ENCODE results near the gene MRC1.

- TF ChIP-seq TAF1 (IDR thresholded peaks at IDR 0.05; ENCODE audit: low read depth, low read length) (no peak), EZH2 (IDR thresholded peaks at IDR 0.05; ENCODE audit: low read depth, low read length, severe bottlenecking) (no peak), RAD21 (IDR thresholded peaks at IDR 0.05 in 1 of 2, conservative IDR thresholded peaks at IDR 0.05 in 1 of 2; ENCODE audit: low read depth in 2 of 2, low read length in 2 of 2) (no peak), POLR2A (IDR thresholded peaks at IDR 0.05; ENCODE audit: control extremely low read depth in 1 of 2, low read depth in 2 of 2, low read length in 2 of 2) (no peak), JUND (IDR thresholded peaks at IDR 0.05; ENCODE audit: low read length) (no peak), TBP (IDR thresholded peaks at IDR 0.05; ENCODE audit: low read depth, low read length) (no peak), POLR2AphosphoS5 (IDR thresholded peaks at IDR 0.05; ENCODE audit: low read depth, low read length) (no peak), EP300 (IDR thresholded peaks at IDR 0.05; ENCODE audit: borderline replicate concordance in 1 of 2, low read depth in 2 of 2, low read length in 2 of 2) (no peak), SP2 (IDR thresholded peaks at IDR 0.05; ENCODE audit: low read length) (no peak), CEBPB (IDR thresholded peaks at IDR 0.05; ENCODE audit: low read depth, low read length) (no peak), TEAD4 (IDR thresholded peaks at IDR 0.05; ENCODE audit: low read depth, low read length) (no peak)
- TF ChIP-seq, protein P1, sequence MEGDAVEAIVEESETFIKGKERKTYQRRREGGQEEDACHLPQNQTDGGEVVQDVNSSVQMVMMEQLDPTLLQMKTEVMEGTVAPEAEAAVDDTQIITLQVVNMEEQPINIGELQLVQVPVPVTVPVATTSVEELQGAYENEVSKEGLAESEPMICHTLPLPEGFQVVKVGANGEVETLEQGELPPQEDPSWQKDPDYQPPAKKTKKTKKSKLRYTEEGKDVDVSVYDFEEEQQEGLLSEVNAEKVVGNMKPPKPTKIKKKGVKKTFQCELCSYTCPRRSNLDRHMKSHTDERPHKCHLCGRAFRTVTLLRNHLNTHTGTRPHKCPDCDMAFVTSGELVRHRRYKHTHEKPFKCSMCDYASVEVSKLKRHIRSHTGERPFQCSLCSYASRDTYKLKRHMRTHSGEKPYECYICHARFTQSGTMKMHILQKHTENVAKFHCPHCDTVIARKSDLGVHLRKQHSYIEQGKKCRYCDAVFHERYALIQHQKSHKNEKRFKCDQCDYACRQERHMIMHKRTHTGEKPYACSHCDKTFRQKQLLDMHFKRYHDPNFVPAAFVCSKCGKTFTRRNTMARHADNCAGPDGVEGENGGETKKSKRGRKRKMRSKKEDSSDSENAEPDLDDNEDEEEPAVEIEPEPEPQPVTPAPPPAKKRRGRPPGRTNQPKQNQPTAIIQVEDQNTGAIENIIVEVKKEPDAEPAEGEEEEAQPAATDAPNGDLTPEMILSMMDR (IDR thresholded peaks at IDR 0.05; ENCODE audit: control extremely low read depth in 1 of 3, insufficient read depth in 1 of 3, low read depth in 1 of 3, low read length in 3 of 3), result no peak
These were observed 82.3 kb downstream of the MRC1 start for GRCh38 chr10:17891435-17891834.
